SKM-1 treated with dmso at 0.1 percent for 144 hours (cell line): ENCODE results near the gene BCOR.

Source experiments
- DNase-seq: peaks from one replicate; lab custom pipeline; 2025; ENCODE audit not compliant: unreplicated experiment; lab: John Stamatoyannopoulos, UW

Gene BCOR

DNA sequence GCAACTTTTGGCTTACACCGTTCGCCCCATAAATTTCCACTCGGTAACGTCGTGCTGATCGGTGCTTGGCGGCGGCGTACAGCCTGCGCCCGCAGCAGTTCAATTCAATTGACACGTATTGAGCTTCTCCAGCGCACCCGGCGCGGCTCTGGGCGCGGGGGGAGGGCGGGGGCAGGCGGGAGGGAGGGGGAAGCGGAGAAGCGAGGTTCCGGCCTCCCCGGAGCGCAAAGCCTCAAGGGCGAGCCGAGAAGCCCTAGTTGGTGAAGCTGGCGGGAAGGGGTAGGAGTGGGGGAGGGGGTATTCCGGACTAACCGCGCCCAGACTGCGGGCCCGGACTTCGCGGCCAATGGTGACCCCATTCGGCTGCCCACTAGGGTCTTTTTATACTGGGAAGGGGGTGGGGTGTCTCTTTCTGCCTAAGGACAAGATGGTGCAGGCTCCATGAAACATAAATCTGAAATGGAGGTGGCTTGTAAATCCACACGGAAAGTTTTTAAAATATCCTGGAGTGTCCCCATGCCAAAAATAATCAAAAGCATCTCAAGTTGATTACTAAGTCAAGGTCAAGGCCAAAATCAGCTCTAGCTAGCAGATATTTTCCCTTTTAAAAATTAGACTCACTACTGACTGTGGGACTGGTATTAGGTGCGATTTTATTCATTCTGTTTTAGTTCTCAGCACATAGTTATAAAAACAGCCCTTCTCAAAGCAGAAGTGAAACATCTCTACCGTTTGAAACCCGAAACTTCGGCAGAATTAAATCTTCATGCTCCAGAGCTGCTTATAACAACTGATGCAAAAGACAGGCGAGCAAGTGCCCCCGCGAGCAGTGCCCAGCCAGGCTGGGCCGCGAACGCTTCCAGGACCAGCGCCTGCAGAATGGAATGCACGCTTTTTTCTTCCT is 1.5 kb upstream of the BCOR start:
- peak; percentile 14 for DNase-seq

DNA sequence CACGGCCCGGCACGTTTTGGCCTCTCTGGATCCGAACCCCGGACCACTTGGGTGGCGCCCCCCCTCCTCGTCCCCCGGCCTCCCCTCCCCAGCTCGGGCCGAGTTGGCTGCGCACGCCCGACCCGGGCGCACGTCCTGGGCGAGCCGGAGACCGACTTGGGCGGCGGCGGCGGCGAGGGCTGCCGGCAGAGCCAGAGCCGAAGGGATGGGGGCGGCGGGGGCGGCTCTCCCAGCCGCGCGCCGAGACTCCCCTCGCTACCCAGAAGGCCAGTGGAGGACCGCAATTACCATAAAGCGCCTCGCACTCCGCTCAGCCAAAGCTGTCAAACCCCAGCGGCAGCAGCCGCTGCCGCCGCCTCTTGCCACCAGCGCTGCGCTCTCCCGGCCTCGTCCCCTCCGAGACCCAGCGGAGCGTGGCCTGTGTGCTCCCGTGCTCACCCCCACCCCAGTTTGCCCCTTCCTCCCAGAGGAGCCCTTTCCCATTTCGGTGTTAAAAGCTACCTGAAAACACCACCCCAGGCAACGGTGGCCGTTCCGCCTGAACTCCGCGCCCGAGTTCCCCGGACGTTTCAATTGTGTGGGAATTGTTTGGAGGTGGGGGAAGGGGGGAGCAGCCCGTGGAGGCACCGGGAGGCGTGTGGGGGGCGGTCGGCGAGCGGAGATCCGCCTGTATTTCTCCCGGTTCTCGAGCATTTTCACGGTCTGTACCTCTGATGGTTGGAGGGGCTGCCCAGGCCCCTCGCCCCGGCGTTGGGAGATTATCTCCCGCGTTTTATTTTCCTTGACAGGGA is 701 bp upstream of the BCOR start:
- DNase-seq, result peak; percentile 22

DNA sequence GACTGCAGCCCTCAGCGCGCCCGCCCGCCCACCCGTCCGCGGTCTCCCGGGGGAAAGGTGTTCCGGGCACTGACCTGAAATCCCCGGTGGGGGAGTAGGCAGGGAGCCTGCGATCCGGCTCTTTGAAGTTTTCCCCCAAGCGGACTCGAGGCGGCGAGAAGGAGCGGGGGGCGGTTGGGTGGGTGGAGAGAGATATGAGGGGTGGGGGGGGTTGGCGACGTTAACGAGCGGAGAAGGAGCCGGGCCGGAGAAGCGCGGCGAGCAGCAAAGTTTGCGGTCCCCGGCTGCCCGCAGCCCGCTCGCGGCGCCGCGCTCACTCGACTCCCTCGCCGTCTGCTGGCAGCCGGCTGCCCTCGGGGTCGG is 636 bp downstream of the BCOR start:
- DNase-seq, result no peak

DNA sequence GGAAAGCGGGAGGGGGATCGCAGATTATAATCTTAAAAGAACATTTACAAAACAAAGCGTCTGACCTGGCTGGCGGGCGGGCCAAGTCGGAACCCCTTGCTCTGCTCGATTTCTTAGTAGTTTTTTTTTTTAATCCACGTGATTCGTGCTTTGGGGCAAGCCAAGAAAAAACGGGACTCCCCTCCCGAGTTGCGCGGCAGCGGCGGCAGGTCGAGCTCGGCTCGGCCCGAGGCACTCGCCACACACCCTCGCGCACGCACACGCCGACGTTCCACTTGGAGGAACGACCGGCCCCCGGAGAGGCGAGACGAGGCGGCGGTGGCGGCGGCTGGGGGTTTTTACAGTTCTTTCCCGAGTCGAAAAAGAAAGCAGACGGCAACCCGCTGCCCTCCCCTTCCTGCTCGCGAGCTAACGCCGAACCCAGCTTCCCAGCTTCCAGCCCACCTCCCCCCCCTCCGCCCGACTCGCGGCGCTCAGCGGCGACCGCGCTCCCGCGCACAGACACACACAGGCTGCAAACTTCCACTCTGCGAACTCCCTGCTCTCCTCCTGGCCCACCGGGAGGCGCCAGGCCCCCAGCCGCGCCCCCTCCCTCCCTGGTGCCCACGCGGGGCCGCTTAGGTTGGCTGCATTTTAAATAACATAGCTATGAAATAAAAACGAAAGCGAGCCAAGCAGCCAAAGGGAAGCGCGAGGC is 1.2 kb downstream of the BCOR start:
- DNase-seq, result no peak

DNA sequence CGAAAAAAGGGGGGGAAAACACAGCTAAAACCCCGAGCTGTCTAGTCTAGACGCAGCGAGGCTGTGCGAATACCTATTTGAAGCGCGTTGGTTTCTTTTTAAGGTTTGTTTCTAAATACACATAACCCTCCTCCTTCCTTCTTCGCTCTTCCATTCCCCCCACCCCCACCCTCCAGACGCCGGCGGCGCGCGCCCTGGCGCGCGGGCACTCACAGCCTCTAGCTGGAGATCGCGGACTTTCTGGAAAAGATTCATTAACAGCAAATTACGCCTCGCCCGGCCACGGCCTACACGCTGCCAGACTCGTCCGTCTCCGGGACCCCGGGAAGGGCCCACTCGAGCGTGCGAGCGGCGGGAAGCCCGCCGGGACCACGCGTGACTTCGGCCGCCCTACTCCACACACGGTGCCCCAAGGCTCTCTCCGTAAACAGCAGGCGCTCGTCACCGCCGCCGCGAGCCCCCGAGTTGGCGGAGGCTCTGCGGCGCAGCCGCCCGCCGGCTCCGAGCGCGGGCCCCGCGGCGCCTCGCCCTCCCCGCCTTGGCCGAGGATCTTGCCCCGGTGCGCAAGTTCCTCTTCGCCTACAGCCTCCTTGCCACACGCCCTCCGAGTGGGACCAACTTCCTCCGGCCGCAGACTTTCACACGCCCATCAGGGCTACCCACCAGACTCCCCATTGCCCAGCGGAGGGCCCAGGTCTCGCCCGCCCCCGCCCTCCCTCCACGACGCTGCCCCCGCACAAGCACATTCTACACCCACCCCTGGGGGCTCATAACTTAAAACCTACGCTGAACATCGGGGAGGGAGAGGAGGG is 2.0 kb downstream of the BCOR start:
- peak; percentile 44 for DNase-seq

DNA sequence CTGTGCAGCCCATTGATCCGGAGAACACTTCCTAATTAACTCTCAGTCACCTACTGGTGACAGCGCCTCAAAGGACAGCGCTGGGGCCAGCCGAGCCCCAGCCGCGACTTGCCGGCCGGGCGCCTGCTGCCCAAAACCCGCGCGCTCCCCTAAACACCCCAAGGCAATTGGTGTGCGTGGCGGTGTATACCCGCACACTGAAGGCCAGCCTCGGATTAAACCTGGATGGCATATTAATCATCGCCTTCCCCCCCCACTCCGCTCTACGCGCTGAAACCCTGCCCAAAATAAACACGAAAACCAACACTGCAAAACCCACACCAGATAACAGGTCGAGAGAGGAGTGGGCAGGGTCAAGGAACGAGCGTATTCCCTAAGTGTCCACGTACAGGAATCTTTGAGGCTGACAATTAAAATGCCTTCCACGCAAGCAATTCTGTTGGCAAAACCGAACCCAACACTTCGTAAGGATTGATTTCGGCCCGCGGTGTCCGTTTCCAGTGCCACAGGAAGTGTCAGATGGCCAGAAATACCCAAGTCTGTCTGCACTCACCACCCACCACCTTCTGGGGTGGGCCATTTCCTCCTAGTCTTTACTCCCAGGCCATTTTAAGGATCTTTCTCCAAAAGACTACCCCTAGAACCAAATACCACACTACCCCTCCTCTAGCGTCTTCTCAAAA is 2.7 kb downstream of the BCOR start:
- DNase-seq, result no peak

DNA sequence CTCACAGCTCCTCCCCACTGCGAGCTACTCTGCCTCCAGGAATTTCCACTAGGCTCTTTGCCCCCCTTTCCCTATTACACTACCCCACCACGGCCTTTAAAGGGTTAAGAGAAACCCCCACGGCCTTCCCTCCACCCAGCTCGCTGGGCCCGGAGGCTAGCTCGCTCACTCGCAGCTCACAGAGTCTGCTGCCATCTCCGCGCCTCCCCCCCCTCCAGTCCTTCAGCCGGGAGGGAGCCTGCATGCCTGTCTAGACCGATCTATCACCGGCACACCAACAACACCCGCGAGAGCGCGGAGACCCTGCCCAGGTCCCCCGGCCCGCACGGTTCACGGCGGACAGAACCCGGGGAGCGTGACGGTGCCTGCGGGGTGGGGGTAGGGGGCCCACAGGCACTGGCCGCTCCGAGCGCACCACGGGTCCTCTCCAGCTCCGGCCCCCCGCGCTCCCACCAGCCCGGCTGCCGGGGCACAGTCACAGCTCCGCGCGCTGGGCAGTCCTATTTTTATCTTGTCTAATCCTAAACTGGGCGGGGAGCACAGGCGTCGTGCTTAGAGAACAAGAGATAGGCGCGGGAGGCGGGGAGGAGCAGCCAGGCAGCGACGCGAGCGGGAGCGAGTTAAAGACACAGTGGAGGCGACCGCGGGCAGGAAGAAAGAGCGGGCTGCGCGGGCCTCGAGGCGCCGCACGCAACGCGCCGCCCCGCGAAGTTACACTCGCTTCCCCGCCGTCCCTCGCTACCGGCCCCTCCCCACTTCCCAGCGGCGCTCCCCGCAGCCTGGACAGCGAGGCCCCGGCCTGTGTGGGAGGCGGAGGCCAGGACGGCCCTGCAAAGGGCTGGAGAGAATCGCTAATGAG is 3.5 kb downstream of the BCOR start:
- DNase-seq, result no peak

DNA sequence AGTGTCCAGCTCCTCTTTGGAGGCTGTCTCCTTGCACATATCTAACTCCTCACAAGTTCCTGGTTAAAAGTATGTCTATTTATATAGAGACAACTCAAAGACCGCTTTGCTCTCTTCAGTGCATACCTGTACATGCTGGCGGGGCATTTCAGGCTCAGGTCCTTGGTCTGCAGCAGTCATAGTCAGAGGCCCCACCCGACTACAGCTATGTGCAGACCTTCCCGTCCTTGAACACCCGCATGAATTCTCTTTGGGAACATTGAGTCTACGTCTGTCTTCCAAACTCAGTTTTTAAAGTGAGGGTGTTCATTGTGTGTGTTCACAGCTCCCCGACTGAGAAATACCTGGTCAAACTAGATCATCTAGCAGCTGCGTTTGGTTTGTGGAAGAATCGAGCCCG is 4.2 kb downstream of the BCOR start:
- DNase-seq, result no peak

DNA sequence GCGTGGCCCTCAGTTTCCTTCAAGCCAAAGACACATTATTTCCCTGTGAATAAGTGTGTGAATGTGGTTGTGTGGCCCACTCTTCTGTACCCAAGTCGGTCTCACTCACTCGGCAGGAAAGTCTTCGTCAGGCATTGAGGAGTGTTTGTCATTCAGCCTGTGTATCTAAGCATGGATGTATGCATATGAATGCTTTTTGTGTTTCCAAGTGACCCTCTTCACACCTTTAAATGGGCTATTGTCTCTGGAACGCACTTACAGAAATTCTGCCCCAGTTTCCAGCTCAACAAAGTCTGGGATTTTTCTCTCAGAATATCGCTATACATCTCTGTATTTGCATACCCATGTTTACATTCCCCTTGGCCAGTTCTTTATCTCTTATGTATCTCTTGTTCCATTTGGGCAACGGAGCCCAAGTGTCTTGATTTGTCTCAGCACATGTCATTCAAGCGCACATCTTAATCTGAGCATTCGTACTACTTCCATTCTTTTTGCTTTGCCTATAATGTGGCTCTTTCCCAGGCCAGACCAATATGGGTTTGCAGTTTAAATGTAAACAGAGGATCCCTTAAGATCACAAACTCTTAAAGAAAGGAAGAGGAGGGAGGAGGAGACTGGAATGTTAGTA is 4.8 kb downstream of the BCOR start:
- DNase-seq, result no peak

DNA sequence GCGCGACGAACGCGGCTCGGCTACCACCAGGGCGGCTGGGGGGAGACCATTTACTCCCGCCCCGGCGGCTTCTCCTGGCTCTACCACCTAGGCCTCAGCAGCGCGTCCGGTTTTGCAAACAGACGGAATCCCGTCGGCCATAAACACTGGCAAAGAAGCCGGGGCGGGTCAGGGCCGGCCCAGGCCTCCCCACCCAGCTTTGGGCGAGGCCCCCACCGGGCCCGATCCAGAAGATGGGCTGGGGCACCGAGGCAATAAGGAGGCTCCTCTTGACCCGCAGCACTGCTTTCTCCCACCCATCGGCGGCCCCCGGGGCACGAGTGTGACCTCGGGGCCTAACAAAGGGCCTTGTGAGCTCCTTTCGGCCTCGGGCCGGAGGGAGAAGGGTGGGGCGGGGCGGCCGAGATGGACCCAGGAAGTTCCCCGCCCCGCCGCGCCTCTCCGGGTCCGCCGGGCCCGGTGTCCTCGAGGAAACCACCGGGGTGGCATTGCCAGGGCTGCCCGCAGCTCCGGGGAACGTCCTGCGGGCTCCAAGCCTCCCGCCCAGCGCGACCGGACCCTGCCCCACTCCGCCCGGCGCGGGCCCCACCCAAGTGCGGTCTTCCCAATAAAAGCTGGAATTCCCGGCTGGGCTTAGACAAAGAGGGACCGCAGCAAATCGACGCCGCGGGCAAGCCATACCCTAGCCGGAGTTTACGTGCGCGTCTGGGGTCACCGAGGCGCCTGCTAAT is 5.9 kb downstream of the BCOR start:
- no peak for DNase-seq

DNA sequence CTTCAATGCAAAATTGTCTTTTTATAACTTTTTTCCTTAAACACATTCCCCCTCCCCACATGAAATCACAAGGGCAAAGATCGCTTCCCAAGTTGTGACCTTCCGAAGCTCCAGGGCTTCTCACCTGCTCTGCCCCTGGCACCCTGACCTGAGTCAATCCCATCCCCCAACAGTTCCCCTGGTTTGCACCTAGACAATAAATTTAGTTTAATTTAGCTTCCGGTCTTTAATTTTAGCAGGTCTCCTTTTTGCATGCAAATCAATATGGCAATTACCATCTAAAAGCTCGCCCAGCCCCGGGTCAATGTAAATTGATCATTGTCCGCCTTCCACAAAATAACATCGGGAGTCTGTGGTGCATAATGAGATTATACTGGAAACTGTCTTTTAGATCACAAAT is 6.8 kb downstream of the BCOR start:
- no peak for DNase-seq

DNA sequence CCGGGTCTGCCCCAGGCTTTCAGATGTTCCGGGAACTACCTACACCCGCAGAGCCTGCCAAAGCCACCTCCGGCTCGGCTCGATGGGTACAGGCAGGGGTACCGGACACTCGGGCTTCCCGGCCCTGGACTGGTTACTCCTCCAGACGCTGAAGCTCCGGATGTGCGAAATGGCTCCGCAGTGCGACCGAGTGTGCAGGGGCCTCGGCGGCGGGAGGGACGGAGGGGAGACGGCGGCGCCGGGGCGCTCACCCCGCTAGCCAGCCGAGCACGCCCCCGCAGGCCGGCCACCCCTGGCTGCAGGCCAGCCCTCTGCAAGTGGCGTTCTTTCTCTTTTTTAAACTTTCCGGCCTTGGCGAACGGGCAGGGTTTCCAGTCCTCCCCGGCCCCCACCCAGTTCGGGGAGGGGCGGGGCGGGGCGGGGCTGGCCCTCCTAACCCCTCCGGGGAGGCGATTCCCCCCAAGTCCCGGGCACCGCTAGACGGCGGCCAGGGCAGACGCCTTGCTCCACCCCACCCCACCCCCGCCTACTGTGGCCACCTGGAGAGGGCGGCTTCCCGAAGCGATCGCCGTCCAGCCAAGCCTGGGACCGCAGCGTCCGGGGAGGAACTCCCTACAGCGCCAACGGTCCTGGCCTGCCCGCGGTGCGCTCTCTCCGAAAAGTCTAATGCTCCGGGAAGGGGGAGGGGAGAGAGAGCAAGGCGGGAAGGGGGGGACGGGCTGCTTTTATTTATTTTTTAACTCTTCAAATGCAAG is 7.5 kb downstream of the BCOR start:
- no peak for DNase-seq

DNA sequence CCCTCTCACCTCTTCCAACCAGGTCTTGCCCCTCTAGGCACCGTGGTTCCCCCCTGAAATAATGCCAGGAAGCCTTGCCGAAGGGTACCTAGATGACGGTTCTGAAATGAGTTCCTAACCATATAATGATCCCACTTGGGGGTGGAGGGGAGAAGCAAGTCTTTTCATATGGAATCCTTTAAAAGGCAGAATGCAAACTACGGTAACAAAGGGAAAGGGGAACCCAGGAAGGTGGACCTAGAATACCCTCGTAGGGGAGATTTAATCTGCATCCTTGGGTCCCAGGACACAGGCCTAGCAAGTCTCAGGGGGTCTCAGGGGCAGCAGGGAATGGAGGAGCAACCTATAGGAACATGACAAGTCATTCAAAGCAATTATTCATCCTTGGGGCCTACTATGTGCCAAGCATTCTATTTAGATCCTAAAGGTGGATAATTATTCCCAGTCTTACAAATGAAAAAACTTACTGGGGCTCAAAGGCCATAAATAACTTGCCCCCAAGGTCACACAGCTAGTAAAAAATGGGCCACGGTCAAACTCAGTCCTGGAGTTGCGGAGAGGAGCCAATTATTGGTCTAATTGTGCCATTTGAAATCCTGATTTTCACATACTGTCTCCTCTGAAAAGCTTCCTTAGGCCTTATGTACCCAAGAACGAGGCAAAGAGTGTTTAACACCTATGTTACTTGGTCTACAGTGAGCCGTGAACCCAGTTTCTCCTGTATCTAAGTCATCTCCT is 8.8 kb downstream of the BCOR start:
- no peak for DNase-seq

DNA sequence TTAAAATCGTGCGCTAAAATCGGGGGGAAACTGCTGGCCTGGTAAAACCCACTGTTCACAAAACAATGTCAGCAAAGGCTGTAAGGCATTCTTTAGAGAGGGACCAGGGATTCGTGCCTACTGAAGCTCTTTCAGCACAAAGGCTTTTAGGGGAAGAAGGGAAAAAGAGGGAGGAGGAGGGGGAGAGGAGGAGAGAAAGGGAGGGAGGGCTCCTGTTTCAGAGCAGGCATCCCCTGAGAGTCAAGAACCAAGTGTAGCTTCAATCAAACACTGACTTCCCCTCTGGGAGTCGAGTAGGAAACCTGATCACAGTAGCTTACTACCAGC is 9.5 kb downstream of the BCOR start:
- DNase-seq, result no peak

DNA sequence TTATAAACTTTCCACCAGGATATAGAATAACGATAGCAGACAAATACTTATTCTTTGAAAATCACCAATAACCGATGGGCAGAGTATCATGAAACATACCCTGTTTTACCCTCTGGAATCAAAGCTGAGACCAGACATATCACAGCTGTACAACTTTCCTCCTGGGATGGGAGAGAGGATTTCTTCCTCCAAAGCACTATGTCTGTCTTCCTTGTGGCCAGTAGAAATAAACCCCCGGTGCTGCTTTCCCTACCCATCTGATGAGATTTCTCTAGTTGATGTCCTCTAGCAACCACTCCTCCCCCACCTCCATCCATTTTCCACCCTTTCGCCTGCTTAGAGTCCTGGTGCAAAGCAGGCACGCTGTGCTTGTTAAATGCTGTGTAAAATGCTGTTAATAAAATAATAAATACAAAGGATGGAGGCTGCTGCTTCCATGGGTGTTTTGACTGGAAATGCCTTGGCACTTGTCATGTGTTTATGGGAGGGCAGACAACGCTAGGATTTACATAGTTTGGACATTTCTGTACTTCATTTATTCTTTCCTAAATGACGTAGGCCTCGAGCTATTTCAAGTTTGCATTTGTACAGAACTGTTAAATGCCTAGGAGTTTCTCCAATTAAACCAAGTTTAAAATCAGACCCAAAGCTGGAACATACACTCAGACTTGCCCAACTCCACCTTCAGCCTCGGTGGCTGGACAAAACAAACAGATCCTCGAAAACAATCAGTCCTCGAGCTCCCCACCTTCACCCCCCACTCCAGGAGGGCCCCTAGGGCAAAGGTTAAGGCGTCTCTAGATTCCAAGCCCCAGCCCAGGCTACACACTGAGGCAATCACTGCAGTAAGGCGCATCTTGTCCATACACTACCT is 10.1 kb downstream of the BCOR start:
- no peak for DNase-seq
